Esophagus muscularis mucosa (tissue), 4 donors: ENCODE results near the gene ZNG1A. TPM values are rescaled to one million over a fixed set of nuclear protein-coding genes. Genes with fewer than 3 reads are reported as not detected.
"Not testable (repeated sequence)": the region's sequence is repeated elsewhere in the genome, so short reads cannot be mapped to it uniquely, and the experiment has no call there.

Experiments used
- DNase-seq: peaks from one replicate; pipeline ENCODE4 v3.0.0-alpha.2; 2017; ENCODE audit errors: extremely low spot score
- H3K27ac ChIP-seq, 4 donors: fragments of 200-600 bp; sonication (generic); replicated peaks in 1 of 4; 1 replicate in 3 of 4; 2 replicates in 1 of 4; pipeline ENCODE4 v1.5.1; 2016 to 2019; ENCODE audit warnings: mild to moderate bottlenecking in 1 of 4
- H3K27me3 ChIP-seq, 4 donors: fragments of 200-600 bp; sonication (generic); one replicate each; pipeline versions ENCODE4 v1.5.1 to v1.6.0; 2016 to 2019
- H3K36me3 ChIP-seq, 4 donors: fragments of 200-600 bp; sonication (generic); one replicate each; pipeline ENCODE4 v1.5.1; 2016 to 2019
- H3K4me1 ChIP-seq, 4 donors: fragments of 200-600 bp; sonication (generic); one replicate each; pipeline ENCODE4 v1.5.1; 2016 to 2019
- H3K4me3 ChIP-seq, 4 donors: fragments of 200-600 bp; sonication (generic); 1 replicate in 2 of 4; 2 replicates in 2 of 4; pipeline ENCODE4 v1.5.1; 2016 to 2019; ENCODE audit warnings: mild to moderate bottlenecking in 4 of 4, moderate library complexity in 1 of 4
- H3K9me3 ChIP-seq, 4 donors: fragments of 200-600 bp; sonication (generic); 1 replicate in 3 of 4; 2 replicates in 1 of 4; pipeline ENCODE4 v1.5.1; 2016 to 2019
- WGBS: methylation state at CpG from one replicate; pipeline ENCODE4 v1.1.5; 2018; 5-methylcytosine and 5-hydroxymethylcytosine counted together
- intact Hi-C: fragments of 100-400 bp; cut with DNase I; formaldehyde crosslinking; loops from one replicate; pipeline ENCODE4 v1.15.1; 2023
- total RNA-seq, 4 donors: library from RNA; depleted of rRNA; stranded (reverse); fragments of >200 nt; gene quantifications; one replicate each; pipeline versions ENCODE4 v1.1.0 to v1.2.1, GENCODE V29; 2016

ZNG1A gene
- total RNA-seq, 4 donors from 2014 or later, result 26.4 to 50.7 (median 34.1) TPM

DNA sequence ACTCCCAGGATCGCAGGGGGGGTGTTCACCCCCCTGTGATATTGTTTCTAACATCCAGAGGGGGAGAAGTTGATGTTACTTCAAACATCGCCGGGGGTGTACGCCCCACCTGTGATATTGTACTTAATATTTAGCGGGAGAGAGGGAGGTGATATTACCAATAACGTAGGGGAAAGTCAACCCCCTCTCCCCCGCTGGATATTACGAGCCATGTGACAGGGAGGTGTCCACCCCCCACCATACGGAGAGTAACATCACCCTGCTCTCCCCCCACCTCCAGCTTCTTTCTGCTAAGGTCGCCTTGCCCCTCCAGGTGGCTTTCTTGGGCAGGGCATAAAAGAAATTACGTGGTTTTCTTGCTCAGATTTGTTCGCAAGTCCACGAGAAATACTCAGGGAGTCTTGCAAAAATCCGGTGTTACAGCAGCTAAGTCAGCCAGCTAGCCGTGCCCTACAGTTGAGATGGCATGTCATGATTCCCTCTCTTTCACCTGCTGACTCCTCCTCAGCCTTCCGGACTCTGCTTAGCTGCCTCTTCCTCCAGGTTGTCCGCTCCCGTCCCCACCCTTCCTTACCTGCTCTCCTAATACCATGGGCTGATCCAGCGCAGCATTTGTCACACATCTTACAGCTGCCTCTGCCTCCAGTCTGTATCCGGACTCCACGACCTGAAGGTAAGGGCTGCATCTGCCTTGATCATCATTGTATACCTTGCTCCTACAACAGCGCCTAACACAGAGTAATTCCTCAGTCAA is 69.9 kb downstream of the ZNG1A start:
- no CpG with 5 or more reads among the region's 22 CpGs for WGBS

GRCh38 chr9:105991-106390 is 72.9 kb downstream of the ZNG1A start:
- 86% methylated on average over 5 of the region's 8 CpGs for WGBS
- peaks cover 0 to 39% (median 0%) of the 10 kb centered on the region in 4 donors for H3K27me3 ChIP-seq

More for the DNA sequence above, 69.9 kb downstream of the ZNG1A start:
- peaks cover 0 to 61% (median 12%) of the 10 kb centered on the region in 4 donors for H3K27me3 ChIP-seq
- H3K9me3 ChIP-seq, intact Hi-C loops, H3K36me3 ChIP-seq, H3K27ac ChIP-seq, DNase-seq, H3K4me3 ChIP-seq: not testable (repeated sequence)
- H3K4me1 ChIP-seq, result peaks cover 3 to 13% (median 8%) of the 10 kb centered on the region in 4 donors

DNA sequence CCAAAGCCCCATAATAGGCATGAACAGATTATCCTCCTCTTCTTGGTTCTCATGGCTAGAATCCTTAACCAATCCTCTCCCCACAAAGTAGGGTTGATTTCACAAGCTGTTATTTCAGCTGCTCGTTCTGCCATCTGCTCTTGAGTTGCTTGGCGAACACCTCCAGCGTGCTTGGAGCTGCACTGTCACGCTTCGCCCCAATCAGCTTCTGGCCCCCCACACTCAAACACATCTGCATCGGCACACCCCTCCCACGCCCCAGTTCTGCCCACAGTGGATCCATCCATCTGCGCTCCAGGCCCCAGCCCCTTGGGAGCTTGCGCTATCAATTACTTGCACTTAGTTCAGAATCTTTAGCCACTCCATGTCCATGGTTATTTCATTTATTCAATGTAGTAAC is 78.4 kb downstream of the ZNG1A start:
- intact Hi-C loops, H3K4me3 ChIP-seq, DNase-seq, H3K36me3 ChIP-seq, H3K27ac ChIP-seq, H3K4me1 ChIP-seq, H3K9me3 ChIP-seq, H3K27me3 ChIP-seq: not testable (repeated sequence)
- WGBS, result 100% methylated on average over 2 of the region's 9 CpGs

More at GRCh38 chr9:105991-106390, 72.9 kb downstream of the ZNG1A start:
- H3K36me3 ChIP-seq, intact Hi-C loops, H3K4me1 ChIP-seq, H3K4me3 ChIP-seq, H3K27ac ChIP-seq, DNase-seq, H3K9me3 ChIP-seq: not testable (repeated sequence)

- H3K4me1 ChIP-seq, H3K9me3 ChIP-seq, intact Hi-C loops, H3K4me3 ChIP-seq, DNase-seq, H3K27me3 ChIP-seq, H3K36me3 ChIP-seq, H3K27ac ChIP-seq: not testable (repeated sequence)
- WGBS, result no CpG with 5 or more reads among the region's 6 CpGs
Observed at GRCh38 chr9:99867-100266, 79.0 kb downstream of the ZNG1A start.

GRCh38 chr9:98775-99174 is 80.1 kb downstream of the ZNG1A start:
- H3K36me3 ChIP-seq, DNase-seq, H3K4me1 ChIP-seq, H3K4me3 ChIP-seq, H3K27ac ChIP-seq, H3K9me3 ChIP-seq, H3K27me3 ChIP-seq, intact Hi-C loops: not testable (repeated sequence)
- no CpG with 5 or more reads among the region's 3 CpGs for WGBS

- DNase-seq, H3K27ac ChIP-seq, H3K4me3 ChIP-seq, H3K4me1 ChIP-seq, H3K36me3 ChIP-seq, H3K9me3 ChIP-seq, H3K27me3 ChIP-seq, intact Hi-C loops: not testable (repeated sequence)
- WGBS, result no CpG with 5 or more reads among the region's 4 CpGs
Observed at GRCh38 chr9:94992-95391, 83.9 kb downstream of the ZNG1A start.

DNA sequence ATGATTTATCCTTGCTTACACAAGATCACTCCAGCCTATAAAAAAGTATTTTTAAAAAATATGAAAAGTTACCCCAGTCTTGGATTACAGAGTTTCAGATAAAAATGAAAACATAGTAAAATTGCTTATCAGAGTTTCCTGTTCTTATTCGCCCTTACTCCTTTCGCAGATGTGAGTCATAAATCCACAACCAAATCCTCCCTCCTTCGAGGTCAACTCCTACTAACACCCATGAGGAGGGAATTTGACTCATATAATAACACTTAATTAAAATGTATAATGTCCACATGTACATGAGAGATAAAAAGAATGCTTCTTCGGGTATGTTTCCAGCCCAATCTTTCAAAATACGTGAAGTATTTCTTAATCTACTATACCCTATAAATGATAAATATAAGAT is 84.5 kb downstream of the ZNG1A start:
- 71% methylated on average over 3 of the region's 5 CpGs for WGBS
- intact Hi-C loops, H3K4me1 ChIP-seq: not testable (repeated sequence)

DNA sequence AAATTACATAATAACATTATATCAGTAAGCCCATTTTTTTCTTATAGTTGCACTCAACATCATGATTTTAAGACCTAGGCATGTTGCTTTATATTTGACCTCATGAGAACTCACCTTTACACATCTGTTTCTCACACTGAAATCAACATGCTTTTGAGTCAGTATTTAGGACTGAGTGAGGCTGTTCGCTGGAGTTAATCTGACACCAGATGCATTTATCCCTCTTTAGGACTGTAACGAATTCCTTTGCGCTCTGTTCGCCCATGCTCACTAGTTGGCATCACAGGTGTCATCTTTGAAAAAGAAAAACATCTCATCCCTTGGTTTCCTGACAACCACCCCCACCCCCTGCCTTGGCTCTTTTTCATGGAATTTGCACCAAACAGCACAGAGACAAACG is 84.9 kb downstream of the ZNG1A start:
- intact Hi-C loops, H3K4me3 ChIP-seq: not testable (repeated sequence)

More for the DNA sequence above, 84.5 kb downstream of the ZNG1A start:
- H3K4me3 ChIP-seq, DNase-seq, H3K27ac ChIP-seq, H3K9me3 ChIP-seq, H3K36me3 ChIP-seq, H3K27me3 ChIP-seq: not testable (repeated sequence)

GRCh38 chr9:90851-91250 is 88.0 kb downstream of the ZNG1A start:
- WGBS, result 54% methylated on average over 1 of the region's 1 CpG
- H3K27me3 ChIP-seq, H3K4me1 ChIP-seq, intact Hi-C loops, H3K9me3 ChIP-seq, DNase-seq, H3K4me3 ChIP-seq, H3K36me3 ChIP-seq, H3K27ac ChIP-seq: not testable (repeated sequence)

More for the DNA sequence above, 84.9 kb downstream of the ZNG1A start:
- not testable (repeated sequence) for H3K9me3 ChIP-seq, DNase-seq, H3K36me3 ChIP-seq, H3K27me3 ChIP-seq, H3K27ac ChIP-seq, H3K4me1 ChIP-seq
- WGBS, result 65% methylated on average over 2 of the region's 5 CpGs

DNA sequence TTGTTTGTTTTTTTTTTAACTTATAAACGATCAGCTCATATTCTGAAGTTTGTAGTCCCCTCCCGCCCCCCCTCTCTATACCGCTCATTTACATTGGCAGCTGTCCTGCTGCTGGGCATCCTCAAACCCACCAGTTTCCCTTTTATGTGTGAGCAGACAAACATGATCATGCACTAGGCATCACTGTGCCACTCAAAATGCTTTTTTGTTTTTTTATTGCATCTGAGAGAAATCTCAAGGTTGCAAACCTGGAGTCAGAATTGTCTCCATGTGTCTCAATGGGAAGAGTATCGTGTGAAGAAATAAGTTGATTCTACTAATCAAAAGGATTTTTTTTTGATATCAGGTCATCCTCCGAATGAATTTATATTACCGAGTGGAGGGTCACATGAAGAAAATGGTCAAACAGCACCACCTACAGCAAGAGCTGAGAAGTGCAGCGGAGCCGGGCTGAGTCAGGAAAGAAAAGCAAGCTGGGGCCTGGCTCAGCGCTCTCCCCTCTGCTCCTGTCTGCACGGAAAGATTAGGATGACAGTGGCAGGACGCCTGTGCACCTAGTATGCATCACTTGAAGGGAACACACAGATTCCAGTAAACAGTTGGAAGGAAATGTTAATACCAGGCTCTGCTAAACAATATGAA is 90.3 kb downstream of the ZNG1A start:
- H3K4me1 ChIP-seq, H3K9me3 ChIP-seq, H3K27me3 ChIP-seq, intact Hi-C loops, DNase-seq, H3K4me3 ChIP-seq, H3K27ac ChIP-seq, H3K36me3 ChIP-seq: not testable (repeated sequence)
- WGBS, result 25% methylated on average over 2 of the region's 11 CpGs

- H3K27ac ChIP-seq, H3K9me3 ChIP-seq, H3K4me3 ChIP-seq, DNase-seq, H3K27me3 ChIP-seq, H3K36me3 ChIP-seq, intact Hi-C loops, H3K4me1 ChIP-seq: not testable (repeated sequence)
- WGBS, result 23% methylated on average over 5 of the region's 6 CpGs
Observed at GRCh38 chr9:87860-88259, 91.0 kb downstream of the ZNG1A start.

DNA sequence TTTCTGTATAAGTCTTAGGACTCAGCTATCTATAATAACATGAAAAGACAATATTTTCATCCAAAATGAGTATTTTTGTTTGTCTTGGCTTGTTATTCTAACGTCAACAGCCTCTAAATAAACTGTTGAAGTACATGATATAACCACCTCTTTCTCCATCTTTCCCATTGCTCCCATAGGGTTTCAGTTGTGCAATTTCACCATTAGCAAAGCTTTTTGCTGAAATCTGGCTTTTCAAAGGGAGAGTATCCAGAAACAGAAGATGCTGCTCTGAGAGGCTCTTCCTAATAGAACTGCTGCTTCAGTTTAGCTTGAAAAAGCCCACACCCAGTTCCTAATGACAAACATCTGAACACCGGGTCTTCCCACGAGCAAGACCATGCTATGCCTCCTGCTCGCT is 91.8 kb downstream of the ZNG1A start:
- H3K27me3 ChIP-seq, intact Hi-C loops, H3K4me1 ChIP-seq, H3K27ac ChIP-seq, H3K9me3 ChIP-seq, H3K36me3 ChIP-seq, H3K4me3 ChIP-seq, DNase-seq: not testable (repeated sequence)
- no CpG with 5 or more reads among the region's 4 CpGs for WGBS

DNA sequence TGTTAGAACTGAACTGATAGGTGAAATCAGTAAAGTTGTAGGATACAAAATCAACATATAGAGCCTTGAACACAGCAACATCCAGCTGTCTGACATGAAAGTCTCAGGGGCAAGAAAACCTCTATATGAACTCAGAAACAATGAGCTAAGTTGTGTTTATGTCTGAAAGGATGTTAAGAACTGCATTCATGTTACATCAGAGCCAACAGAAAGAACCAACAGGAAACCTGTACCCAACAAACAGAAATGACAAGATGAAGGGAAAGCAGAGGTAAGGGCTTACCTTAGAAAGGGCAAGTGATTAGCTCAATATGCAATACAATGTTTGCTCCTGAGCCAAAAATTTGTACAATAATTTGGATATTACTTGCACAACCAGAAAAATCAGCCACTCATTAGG is 92.2 kb downstream of the ZNG1A start:
- H3K4me1 ChIP-seq, intact Hi-C loops, H3K27me3 ChIP-seq, H3K36me3 ChIP-seq, H3K27ac ChIP-seq, DNase-seq, H3K4me3 ChIP-seq, H3K9me3 ChIP-seq: not testable (repeated sequence)
